ENCODE measurements around the gene BECN2. TPM values are rescaled to one million over a fixed set of nuclear protein-coding genes. Genes with fewer than 3 reads are reported as not detected.

The BECN2 gene
- total RNA-seq, 1 experiment from 2014 or later, result not detected

DNA sequence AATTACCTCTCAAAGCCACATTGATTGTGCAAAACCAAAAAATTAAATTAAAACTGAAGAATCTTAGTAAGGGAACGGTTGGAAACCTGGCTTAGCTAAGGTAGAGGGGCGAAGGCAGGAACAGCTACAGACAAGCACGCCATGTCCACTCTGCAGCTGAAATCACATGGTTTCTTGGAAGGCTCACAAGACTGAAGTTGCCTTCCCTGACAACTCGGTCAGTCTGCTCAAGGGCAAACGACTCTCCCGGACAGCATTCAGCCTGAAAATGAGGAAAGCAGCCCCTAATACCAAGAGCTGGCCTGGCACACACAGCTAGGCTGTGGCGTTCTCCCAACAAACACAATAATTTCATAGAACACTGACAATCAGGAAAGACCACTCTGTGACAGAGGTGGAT is 22.7 kb upstream of the BECN2 start:
- DNase-seq, result no peak
- POLR2A ChIA-PET, result interaction anchor here (0.6 kb wide), 1 partner anchor 141 kb away, joined by 7 read pairs; no protein-coding TSS in a partner anchor
- H3K27ac Mint-ChIP-seq (ENCODE audit: unreplicated experiment), result no peak overlapping the region

DNA sequence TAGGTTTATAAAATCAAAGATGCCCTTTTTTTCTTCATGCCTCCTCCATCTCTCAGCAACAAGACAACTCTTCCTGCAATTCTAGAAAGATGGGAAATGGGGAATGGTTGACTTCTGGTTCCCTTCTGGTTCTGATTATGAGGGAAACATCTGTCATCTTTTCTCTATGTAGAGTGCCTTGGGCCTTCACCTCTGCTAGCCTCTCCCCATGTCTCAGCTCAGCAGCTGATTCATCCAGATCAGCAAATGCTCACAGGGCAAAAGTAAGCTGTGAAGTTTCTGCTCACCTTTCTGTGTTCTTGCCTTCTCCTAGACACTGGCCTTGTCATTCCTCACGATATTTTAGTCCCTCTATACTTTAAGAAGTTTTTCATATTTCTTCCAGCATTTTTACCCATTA is 17.8 kb upstream of the BECN2 start:
- H3K9me3 ChIP-seq, result no peaks in the 10 kb centered on the region
- no peaks in the 10 kb centered on the region for H3K27me3 ChIP-seq (replicated peaks; ENCODE audit: control insufficient read depth, insufficient read depth, low read length)
- Mint-ChIP-seq H3K4me3 (ENCODE audit: unreplicated experiment) (no peak overlapping the region), H3K27ac (ENCODE audit: unreplicated experiment) (no peak overlapping the region), H3K27me3 (ENCODE audit: insufficient read depth, unreplicated experiment) (no peaks in the 10 kb centered on the region), H3K36me3 (ENCODE audit: insufficient read depth, unreplicated experiment) (no peaks in the 10 kb centered on the region), H3K4me1 (ENCODE audit: low read depth, unreplicated experiment) (no peaks in the 10 kb centered on the region), H3K9me3 (ENCODE audit: unreplicated experiment) (no peaks in the 10 kb centered on the region)
- ChIA-PET CTCF (no interaction called here), POLR2A (no interaction called here)
- BruUV-seq (replicated peaks), result no TSS peak
- H3K4me1 ChIP-seq, result 0 out of 2 replicates have a peak, but pooled peaks cover 6% of the 10 kb centered on the region
- H3K4me3 ChIP-seq (ENCODE audit: low read depth, low read length), result no peak overlapping the region
- H3K36me3 ChIP-seq (ENCODE audit: control insufficient read depth, insufficient read depth, low read length), result no peaks in the 10 kb centered on the region
- DNase-seq, result no peak
- intact Hi-C loops (cut with micrococcal nuclease; ENCODE audit: unreplicated experiment), result no loop called here
- TF ChIP-seq, protein P1, sequence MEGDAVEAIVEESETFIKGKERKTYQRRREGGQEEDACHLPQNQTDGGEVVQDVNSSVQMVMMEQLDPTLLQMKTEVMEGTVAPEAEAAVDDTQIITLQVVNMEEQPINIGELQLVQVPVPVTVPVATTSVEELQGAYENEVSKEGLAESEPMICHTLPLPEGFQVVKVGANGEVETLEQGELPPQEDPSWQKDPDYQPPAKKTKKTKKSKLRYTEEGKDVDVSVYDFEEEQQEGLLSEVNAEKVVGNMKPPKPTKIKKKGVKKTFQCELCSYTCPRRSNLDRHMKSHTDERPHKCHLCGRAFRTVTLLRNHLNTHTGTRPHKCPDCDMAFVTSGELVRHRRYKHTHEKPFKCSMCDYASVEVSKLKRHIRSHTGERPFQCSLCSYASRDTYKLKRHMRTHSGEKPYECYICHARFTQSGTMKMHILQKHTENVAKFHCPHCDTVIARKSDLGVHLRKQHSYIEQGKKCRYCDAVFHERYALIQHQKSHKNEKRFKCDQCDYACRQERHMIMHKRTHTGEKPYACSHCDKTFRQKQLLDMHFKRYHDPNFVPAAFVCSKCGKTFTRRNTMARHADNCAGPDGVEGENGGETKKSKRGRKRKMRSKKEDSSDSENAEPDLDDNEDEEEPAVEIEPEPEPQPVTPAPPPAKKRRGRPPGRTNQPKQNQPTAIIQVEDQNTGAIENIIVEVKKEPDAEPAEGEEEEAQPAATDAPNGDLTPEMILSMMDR (IDR thresholded peaks at IDR 0.05; ENCODE audit: insufficient read depth in 1 of 2, low read depth in 1 of 2, low read length in 1 of 2, severe bottlenecking in 1 of 2, unreplicated experiment in 1 of 2), result no peak

More for the DNA sequence above, 22.7 kb upstream of the BECN2 start:
- no peaks in the 10 kb centered on the region for H3K9me3 Mint-ChIP-seq (ENCODE audit: unreplicated experiment)
- H3K9me3 ChIP-seq, result no peaks in the 10 kb centered on the region
- H3K36me3 Mint-ChIP-seq (ENCODE audit: insufficient read depth, unreplicated experiment), result no peaks in the 10 kb centered on the region
- no peaks in the 10 kb centered on the region for H3K27me3 ChIP-seq (replicated peaks; ENCODE audit: control insufficient read depth, insufficient read depth, low read length)
- H3K4me1 ChIP-seq, result no peaks in the 10 kb centered on the region; the same call in 1 of the 2 replicates
- intact Hi-C loops (cut with micrococcal nuclease; ENCODE audit: unreplicated experiment), result no loop called here
- H3K4me3 Mint-ChIP-seq (ENCODE audit: unreplicated experiment), result no peak overlapping the region
- BruUV-seq (replicated peaks), result no TSS peak
- no peaks in the 10 kb centered on the region for H3K36me3 ChIP-seq (ENCODE audit: control insufficient read depth, insufficient read depth, low read length)
- no peak overlapping the region for H3K4me3 ChIP-seq (ENCODE audit: low read depth, low read length)
- no peaks in the 10 kb centered on the region for H3K27me3 Mint-ChIP-seq (ENCODE audit: insufficient read depth, unreplicated experiment)
- CTCF ChIA-PET, result no interaction called here
- no peaks in the 10 kb centered on the region for H3K4me1 Mint-ChIP-seq (ENCODE audit: low read depth, unreplicated experiment)
- TF ChIP-seq, protein P1 (IDR thresholded peaks at IDR 0.05; ENCODE audit: insufficient read depth in 1 of 2, low read depth in 1 of 2, low read length in 1 of 2, severe bottlenecking in 1 of 2, unreplicated experiment in 1 of 2), result no peak

DNA sequence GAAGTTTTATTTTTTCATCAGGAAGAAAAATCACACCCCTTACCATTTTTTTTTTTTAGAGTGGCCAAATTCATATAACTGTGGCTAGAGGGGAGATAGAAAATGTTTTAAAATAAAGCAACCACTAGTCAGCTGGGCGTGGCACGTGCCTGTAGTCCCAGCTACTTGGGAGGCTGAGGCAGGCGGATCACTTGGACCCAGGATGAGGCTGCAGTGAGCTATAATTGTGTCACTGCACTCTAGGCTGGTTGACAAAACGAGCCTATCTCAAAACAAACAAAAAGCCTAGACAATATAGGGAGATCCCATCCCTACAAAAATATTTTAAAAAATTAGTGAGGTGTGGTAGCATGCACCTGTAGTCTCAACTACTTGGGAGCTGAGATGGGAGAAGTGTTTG is 14.8 kb upstream of the BECN2 start:
- H3K27me3 ChIP-seq (replicated peaks; ENCODE audit: control insufficient read depth, insufficient read depth, low read length), result no peaks in the 10 kb centered on the region
- no peak for DNase-seq
- no peaks in the 10 kb centered on the region for H3K9me3 ChIP-seq
- 0 out of 2 replicates have a peak, but pooled peaks cover 6% of the 10 kb centered on the region for H3K4me1 ChIP-seq
- CTCF ChIA-PET, result no interaction called here
- POLR2A ChIA-PET, result no interaction called here
- BruUV-seq (replicated peaks), result no TSS peak
- Mint-ChIP-seq H3K27ac (ENCODE audit: unreplicated experiment) (no peak overlapping the region), H3K9me3 (ENCODE audit: unreplicated experiment) (no peaks in the 10 kb centered on the region), H3K4me3 (ENCODE audit: unreplicated experiment) (no peak overlapping the region), H3K36me3 (ENCODE audit: insufficient read depth, unreplicated experiment) (no peaks in the 10 kb centered on the region), H3K4me1 (ENCODE audit: low read depth, unreplicated experiment) (no peaks in the 10 kb centered on the region), H3K27me3 (ENCODE audit: insufficient read depth, unreplicated experiment) (no peaks in the 10 kb centered on the region)
- TF ChIP-seq, protein P1 (IDR thresholded peaks at IDR 0.05; ENCODE audit: insufficient read depth in 1 of 2, low read depth in 1 of 2, low read length in 1 of 2, severe bottlenecking in 1 of 2, unreplicated experiment in 1 of 2), result no peak
- H3K36me3 ChIP-seq (ENCODE audit: control insufficient read depth, insufficient read depth, low read length), result no peaks in the 10 kb centered on the region
- intact Hi-C loops (cut with micrococcal nuclease; ENCODE audit: unreplicated experiment), result no loop called here
- no peak overlapping the region for H3K4me3 ChIP-seq (ENCODE audit: low read depth, low read length)
